Stimulated activated effector memory CD8-positive, alpha-beta T cell treated with anti-CD3 and anti-CD28 coated beads, Interleukin-12 subunit alpha, Interleukin-12 subunit beta, amount 100 ng/mL, for 72 hours (primary cell): ENCODE results near the gene EMP1.

Source experiments
- ATAC-seq: fragments of 150-1000 bp; cut with Tn5 transposase; 2 replicates; pipeline ENCODE4 v1.10.0; 2021
- DNase-seq, 2 donors: peaks; one replicate each; pipeline ENCODE4 v3.0.0; 2021 to 2022; ENCODE audit warnings: low spot score in 2 of 2
- H3K27ac Mint-ChIP-seq: one replicate; pipeline ENCODE4 v1.8.0; 2022; ENCODE audit warnings: mild to moderate bottlenecking, mixed read lengths
- H3K36me3 Mint-ChIP-seq: one replicate; pipeline ENCODE4 v1.8.0; 2022; ENCODE audit warnings: mild to moderate bottlenecking, mixed read lengths
- H3K4me1 Mint-ChIP-seq: one replicate; pipeline ENCODE4 v1.8.0; 2022; ENCODE audit warnings: mixed read lengths
- H3K4me3 Mint-ChIP-seq: one replicate; pipeline ENCODE4 v1.8.0; 2022; ENCODE audit warnings: mild to moderate bottlenecking, mixed read lengths
- H3K9me3 Mint-ChIP-seq: one replicate; pipeline ENCODE4 v1.8.0; 2022; ENCODE audit warnings: mixed read lengths

The EMP1 gene

DNA sequence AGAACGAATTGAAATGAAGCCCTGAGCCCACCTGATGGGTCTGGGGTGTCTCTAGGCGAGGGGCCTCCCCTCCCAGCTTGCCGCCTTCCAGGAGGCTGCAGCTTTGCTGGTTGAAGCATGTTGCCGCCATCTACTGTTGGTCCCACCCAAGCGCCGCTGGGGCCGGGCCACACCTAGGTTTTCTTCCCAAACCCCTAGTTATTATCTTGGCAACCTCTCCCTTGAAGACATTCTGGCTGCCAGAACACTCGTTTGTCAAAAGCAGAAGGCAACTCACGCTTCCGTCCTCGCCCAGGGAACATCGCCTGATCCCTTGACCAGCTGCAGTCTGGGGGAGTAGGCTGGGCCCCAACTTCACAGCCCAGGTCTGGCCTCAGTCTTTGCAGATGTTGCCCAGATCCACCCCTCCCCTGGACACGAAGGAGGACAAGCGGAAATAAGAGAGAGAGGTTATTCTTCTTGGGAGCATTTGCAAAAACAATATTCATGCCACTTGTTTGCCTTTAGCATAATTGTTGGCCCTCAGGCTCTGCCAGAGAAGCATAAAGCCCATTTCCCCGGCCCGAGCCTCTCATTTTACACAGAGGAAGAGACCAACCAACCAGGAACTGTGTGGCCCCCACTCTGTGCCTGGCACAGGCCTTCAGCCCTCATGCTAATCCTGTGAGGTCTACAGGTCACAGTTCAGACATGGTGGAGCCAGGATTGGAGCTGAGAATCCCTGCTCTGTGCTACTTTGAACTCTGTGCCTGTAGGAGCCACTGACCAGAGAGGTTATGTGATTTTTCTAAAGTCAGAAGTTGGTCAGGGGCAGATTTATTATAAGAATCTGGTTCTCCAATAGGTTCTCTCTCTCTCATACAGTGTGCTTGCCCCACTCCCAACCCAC lies 6.8 kb downstream of the EMP1 start:
- Mint-ChIP-seq H3K36me3 (no peaks in the 10 kb centered on the region), H3K4me1 (peaks cover 40% of the 10 kb centered on the region), H3K27ac (no peak overlapping the region), H3K9me3 (no peaks in the 10 kb centered on the region), H3K4me3 (no peak overlapping the region)
- DNase-seq (no peak), ATAC-seq (no peak)

DNA sequence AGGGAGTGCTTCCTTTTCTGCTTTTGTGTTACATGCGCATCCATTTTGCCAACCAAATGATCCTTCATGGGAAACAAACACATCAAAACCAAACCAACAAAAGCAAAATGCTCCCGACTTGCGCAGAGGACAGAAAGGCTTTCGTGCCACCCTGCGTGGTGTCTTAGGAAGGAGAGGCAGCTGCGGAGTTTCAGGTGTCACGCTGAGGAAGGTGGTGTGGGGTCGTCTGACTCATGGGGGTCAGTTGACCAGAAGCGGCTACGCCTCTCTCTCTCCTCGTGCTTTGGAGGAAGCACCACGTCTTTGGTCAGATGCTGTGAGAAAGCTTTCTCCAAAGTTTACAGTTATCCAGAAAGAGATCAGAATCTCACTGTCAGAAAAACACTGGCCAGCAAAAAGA lies 7.9 kb downstream of the EMP1 start:
- no peak overlapping the region for H3K27ac Mint-ChIP-seq
- peaks cover 49% of the 10 kb centered on the region for H3K4me1 Mint-ChIP-seq
- no peak for ATAC-seq
- no peak overlapping the region for H3K4me3 Mint-ChIP-seq
- no peaks in the 10 kb centered on the region for H3K36me3 Mint-ChIP-seq
- H3K9me3 Mint-ChIP-seq = no peaks in the 10 kb centered on the region
- no peak for DNase-seq

DNA sequence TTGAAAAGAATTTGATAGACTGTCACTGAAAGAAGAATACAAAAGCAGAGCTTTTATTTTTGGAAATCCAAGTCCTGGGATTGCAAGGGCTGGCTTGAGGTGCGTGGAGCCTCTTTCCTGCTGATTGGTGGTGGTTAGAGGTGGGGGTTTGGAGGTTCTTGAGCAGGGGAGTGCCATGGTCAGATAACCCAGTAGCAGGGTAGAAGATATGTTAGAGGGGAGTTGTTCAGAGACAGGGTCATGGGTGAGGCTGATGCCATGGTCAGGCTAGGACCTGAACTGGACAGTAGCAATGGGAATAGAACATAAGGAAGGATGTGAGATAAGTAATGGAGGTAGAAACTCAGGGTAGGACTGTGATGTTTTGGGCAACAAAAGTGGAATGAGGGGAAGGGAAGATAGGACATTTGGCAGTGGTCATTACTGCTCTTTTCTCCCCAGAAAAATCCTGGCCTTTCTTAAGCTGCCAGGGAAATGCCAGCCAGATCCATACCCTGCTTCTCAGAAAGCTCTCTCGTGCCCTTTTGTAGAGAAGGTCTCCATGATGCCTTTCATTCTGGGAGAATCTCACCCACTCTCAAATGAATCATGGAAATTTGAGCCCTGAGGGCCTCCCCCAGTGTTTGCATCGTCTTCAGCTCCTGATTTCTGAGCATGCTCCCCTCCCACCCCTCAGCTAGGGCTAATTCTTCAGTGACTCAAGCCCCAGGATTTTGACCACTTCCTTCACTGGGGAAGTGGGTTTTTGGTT lies 9.5 kb downstream of the EMP1 start:
- peak overlapping the region; percentile 43 for H3K27ac Mint-ChIP-seq

DNA sequence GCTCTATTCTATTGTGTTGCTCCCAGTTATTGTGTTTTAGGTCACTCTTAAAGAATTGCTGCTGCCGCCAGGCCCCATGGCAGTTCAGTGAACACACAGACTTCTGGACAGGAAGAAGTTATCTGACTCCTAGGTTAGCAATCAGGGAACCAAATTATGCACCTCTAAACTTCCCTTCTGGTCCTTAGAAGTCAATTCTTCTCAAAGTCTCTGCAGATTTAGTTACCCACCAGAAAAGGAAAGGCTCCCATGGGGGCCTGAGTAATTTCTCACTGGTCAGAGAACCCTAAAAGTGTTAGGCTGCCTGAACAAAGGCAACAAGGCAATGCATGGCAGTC lies 10.0 kb downstream of the EMP1 start:
- peak overlapping the region; percentile 29 for H3K4me3 Mint-ChIP-seq
- H3K36me3 Mint-ChIP-seq = peaks cover 2% of the 10 kb centered on the region
- H3K9me3 Mint-ChIP-seq = no peaks in the 10 kb centered on the region
- H3K4me1 Mint-ChIP-seq = peaks cover 60% of the 10 kb centered on the region
- DNase-seq = no peak
- peak overlapping the region; percentile 43 for H3K27ac Mint-ChIP-seq
- no peak for ATAC-seq

More for the DNA sequence above, 9.5 kb downstream of the EMP1 start:
- Mint-ChIP-seq H3K36me3 (no peaks in the 10 kb centered on the region), H3K9me3 (no peaks in the 10 kb centered on the region), H3K4me3 (peak overlapping the region; percentile 29), H3K4me1 (peaks cover 57% of the 10 kb centered on the region)
- ATAC-seq (peak; percentile 68), DNase-seq (no peak)

DNA sequence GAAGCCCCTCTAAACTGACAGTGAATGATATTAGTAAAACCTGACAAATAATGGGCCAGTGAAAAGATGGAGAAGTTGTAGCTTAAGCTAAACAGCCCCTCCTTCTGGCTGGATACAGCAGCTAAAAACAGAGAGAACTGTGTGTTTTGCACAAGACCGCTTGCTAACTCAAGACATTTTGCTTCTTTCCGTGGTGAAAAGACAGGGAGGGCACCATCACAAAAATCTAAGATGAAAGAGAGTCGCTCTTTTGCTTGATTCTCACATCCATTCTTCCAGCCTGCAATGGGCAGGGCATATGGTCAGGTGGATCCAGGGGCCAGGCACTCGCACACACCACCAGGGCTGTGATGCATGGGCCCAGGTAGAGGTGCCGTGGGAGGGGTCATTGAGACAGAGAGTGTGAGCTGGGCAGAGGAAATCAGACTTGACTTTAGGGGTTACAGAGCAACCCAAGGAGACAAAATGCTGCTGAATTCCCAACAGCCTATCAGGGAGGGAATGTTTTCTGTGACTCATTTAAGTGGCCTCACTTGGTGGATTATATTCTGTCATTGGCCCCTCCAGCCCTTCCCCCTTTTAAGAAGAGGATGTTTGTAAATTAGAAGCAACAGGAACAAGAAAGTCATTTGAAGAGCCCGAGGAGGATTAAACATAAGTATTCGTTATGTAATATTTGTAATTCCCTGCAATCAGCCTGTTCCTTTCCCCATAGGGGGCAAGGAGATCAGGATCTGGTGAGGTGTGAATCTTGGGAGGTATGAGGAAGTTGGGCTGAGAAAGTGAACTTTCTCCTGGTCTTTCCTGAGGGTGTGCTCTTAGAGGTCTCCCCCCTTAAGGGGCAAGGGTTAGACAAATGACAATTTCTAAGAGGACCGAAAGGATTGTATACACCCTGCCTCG lies 12.3 kb downstream of the EMP1 start:
- Mint-ChIP-seq H3K4me1 (peaks cover 63% of the 10 kb centered on the region), H3K27ac (no peak overlapping the region), H3K36me3 (peaks cover 21% of the 10 kb centered on the region), H3K9me3 (no peaks in the 10 kb centered on the region), H3K4me3 (no peak overlapping the region)
- no peak for DNase-seq
- no peak for ATAC-seq

DNA sequence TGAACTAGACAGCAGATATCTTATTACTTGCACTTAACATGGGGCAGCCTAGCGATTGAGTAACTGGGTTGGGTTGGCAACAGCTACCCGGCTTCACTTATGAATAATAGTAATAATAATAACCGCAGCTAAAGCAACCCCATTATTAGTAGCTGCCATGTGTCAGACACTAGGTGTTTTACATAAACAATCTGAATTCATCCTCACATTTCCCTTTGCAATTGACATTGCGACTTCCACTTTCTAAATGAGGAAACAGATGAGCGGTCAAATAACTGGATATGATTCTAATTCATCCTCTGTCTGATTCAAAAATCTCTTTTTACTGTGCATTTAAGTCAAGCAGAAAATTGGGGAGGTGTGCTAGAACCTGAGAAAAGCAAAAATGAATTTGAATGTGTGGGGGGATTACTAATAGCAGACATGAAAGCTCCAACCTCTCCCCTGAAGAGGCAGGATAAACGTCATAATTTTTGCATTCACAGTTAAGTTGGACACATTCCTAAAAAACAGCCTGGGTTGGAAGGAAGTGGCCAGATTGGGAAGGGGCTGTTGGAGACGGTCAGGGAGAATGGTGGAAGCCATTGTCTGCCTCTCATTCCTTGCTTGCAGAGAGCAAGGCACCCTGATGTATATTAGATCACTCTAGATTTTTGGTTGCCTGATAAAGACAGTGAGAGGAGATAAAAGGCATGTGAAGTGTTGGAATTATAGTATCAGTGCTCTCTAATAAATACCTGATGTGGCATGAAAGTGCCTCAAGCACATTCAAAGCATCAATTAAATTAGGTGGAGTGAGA lies 13.1 kb downstream of the EMP1 start:
- Mint-ChIP-seq H3K4me3 (no peak overlapping the region), H3K9me3 (no peaks in the 10 kb centered on the region), H3K36me3 (peaks cover 26% of the 10 kb centered on the region), H3K27ac (no peak overlapping the region), H3K4me1 (peaks cover 59% of the 10 kb centered on the region)
- DNase-seq = no peak
- ATAC-seq = no peak

DNA sequence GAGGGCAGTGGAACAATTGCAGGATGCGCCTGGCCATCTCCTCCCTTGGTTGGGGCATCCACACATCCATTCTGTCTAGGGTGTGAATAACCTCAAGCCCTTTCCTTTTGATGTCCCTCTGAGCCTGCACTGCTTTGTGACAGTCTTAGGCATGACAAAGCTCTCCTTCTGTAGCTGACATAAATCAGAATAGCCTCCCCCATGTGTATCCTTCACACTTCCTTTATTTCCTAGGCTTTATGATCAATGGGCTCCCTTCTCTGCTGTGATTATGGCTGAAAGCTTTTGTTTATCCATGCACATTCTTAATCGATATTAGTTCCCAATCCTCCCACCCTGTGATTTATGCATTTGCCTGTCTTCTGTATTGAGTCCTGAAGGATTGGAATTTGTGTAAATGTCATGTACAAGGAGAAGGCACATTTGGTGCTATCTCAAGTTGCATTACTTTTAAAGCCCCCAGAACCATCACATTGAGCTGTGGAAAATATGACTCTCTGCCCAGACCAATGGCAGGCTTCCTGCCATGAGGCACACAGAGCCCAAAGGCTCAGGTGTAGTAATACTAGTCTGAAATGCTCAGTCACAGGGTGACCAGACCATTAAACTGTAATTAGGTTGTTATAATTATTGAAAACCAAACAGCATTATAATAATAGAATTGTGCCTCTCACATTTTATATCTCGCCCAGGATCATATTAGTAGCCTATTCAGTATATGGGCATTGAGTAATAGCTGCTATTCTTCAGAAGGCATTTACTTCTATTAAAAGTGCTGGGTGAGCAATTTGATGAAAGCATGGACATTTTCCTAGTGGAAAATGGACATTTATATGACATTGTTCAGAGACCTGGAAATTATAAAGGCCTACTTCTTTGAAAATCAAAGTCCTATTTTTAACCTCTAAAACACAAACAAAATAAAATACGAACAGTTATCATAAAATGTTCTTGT lies 14.0 kb downstream of the EMP1 start:
- peak; percentile 49 for ATAC-seq
- Mint-ChIP-seq H3K36me3 (peaks cover 33% of the 10 kb centered on the region), H3K4me1 (peaks cover 52% of the 10 kb centered on the region), H3K9me3 (no peaks in the 10 kb centered on the region), H3K27ac (peak overlapping the region; percentile 27), H3K4me3 (no peak overlapping the region)
- no peak for DNase-seq

DNA sequence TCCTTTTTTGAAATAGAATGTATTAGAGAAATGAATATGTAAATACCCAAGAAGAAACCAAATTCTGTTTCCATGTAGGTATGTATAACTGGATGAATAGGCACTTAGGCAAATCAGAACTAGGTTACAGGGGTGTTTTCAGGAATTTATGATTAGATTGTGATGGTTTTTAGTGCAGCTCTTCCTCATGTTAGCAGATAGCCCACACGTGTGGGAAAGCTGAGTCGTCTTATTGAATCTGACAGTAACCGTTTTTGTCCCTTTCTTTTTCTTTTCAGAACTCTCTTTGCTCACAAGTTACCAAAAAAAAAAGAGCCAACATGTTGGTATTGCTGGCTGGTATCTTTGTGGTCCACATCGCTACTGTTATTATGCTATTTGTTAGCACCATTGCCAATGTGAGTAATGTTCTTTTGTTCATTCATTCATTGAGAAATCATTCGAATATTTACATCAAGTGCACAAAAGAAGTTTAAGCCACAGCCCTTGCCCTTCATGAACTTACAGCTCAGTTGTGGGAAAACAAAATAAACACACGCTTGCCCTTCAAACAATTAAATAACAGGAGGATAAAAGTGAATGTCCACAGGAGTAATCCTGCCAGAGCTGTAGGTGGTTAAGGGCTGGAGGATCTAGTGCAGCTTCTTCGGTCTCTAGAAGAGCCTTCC lies 14.8 kb downstream of the EMP1 start:
- ATAC-seq = peak; percentile 75
- DNase-seq = no peak
- no peaks in the 10 kb centered on the region for H3K9me3 Mint-ChIP-seq
- peak overlapping the region; percentile 27 for H3K27ac Mint-ChIP-seq
- peaks cover 41% of the 10 kb centered on the region for H3K36me3 Mint-ChIP-seq
- H3K4me1 Mint-ChIP-seq = peaks cover 44% of the 10 kb centered on the region
- H3K4me3 Mint-ChIP-seq = peak overlapping the region; percentile 44

DNA sequence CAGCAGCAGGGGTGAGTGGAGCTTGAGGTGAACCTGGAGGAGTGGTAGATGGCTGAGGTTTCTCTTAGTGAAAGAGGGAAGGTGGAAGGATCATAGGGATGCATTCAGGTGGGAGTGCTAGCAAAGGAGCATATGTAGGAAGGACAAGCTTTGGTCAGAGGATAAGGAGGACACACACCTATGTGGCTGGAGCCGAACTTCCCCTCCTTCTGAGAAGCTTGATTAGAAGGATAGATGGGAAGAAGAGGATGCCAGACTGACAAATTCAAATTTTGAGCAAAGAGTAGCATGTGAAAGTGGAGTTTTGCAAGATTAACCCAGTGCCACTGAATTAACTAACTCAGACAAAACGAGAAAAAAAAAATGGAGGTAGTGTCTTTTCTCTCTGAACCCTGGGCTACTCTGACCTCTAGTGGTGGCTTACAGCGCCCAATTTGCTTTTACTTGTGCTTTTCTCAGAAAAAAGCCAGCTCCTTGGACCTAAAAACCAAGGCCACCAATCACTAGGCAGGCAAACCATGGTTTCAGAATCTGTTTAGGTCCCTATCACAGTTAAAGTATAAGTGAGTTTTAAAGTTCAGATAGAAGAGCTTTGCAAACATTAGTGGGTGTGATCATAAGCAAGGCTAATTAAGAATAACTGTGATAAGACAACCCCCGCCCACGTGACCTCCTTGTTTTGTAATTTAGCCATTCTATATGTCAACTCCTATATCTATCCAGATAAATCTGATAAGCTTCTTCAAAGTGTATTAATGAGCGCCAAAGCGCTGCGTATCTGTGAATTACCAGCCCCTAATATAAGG lies 15.5 kb downstream of the EMP1 start:
- peak overlapping the region; percentile 27 for H3K27ac Mint-ChIP-seq
- H3K4me3 Mint-ChIP-seq = peak overlapping the region; percentile 44
- H3K36me3 Mint-ChIP-seq = peaks cover 42% of the 10 kb centered on the region
- no peaks in the 10 kb centered on the region for H3K9me3 Mint-ChIP-seq
- H3K4me1 Mint-ChIP-seq = peaks cover 37% of the 10 kb centered on the region
- ATAC-seq (peak; percentile 49), DNase-seq (peak; percentile 45 to 79)

DNA sequence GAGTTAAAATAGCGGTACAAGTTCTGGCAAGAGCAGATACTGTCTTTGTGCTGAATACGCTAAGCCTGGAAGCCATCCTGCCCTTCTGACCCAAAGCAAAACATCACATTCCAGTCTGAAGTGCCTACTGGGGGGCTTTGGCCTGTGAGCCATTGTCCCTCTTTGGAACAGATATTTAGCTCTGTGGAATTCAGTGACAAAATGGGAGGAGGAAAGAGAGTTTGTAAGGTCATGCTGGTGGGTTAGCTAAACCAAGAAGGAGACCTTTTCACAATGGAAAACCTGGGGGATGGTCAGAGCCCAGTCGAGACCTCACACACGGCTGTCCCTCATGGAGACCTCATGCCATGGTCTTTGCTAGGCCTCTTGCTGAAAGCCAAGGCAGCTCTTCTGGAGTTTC lies 18.5 kb downstream of the EMP1 start:
- no peak overlapping the region for H3K27ac Mint-ChIP-seq
- DNase-seq = no peak
- no peak overlapping the region for H3K4me3 Mint-ChIP-seq
- no peaks in the 10 kb centered on the region for H3K9me3 Mint-ChIP-seq
- peaks cover 42% of the 10 kb centered on the region for H3K36me3 Mint-ChIP-seq
- ATAC-seq = no peak
- H3K4me1 Mint-ChIP-seq = peaks cover 21% of the 10 kb centered on the region

DNA sequence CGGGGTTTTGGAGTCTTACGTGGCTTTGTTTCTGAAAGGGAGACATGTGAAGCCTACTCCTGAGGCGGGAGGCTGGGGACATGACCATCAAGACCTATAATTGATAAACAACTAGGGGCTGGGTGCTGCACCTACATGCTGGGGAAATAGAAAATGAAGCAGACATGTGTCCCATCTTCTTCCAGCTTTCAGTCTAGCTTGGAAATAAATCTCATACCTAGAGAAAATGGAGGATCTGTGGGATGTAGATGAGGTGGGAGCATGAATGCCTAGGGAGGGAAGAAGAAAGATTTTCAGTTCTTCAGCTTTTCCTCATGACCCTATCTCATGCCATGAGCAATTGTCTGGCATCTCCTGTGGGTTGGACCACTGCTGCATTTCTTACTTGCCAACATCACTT lies 22.1 kb downstream of the EMP1 start:
- no peak for ATAC-seq
- H3K27ac Mint-ChIP-seq = no peak overlapping the region
- H3K4me3 Mint-ChIP-seq = no peak overlapping the region
- DNase-seq = no peak
- H3K9me3 Mint-ChIP-seq = no peaks in the 10 kb centered on the region
- no peaks in the 10 kb centered on the region for H3K4me1 Mint-ChIP-seq
- peaks cover 21% of the 10 kb centered on the region for H3K36me3 Mint-ChIP-seq

DNA sequence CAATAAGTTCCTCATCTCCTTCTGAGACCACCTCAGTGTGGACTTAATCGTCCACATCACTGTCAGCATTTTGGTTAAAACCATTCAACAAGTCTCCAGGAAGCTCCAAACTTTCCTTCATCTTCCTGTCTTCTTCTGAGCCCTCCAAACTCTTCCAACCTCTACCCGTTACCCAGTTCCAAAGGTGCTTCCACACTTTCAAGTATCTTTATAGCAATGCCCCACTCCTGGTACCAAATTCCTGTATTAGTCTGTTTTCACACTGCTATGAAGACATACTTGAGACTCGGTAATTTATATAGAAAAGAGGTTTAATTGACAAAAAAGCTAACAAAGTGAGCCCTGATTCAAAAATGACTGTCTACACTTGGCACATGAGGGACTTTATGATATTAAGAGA lies 22.8 kb downstream of the EMP1 start:
- Mint-ChIP-seq H3K9me3 (no peaks in the 10 kb centered on the region), H3K4me3 (no peak overlapping the region), H3K4me1 (no peaks in the 10 kb centered on the region), H3K27ac (no peak overlapping the region), H3K36me3 (peaks cover 16% of the 10 kb centered on the region)
- ATAC-seq (no peak), DNase-seq (no peak)

DNA sequence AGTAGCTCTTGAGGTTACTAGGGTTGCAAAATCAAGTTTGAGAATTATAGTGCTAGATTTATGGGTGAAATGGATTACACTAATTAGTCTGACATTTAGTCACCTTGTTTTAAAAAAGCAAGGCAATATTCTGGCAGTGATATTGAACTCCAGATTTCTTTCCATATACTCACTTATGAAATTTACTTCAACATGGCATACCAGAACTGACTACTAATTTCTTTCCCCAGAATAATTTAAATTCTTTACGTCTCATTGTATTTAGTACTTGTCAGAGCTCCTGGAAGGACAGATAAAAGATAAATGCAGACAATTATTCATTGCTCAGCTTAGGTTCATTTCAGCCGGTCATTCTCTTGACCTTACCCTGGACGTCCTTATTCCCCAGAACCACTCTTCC lies 24.3 kb downstream of the EMP1 start:
- DNase-seq (no peak), ATAC-seq (no peak)
- Mint-ChIP-seq H3K27ac (no peak overlapping the region), H3K36me3 (peaks cover 6% of the 10 kb centered on the region), H3K4me1 (no peaks in the 10 kb centered on the region), H3K4me3 (no peak overlapping the region), H3K9me3 (no peaks in the 10 kb centered on the region)
